ENCODE results near the gene DNAAF1.

The DNAAF1 gene

GRCh38 chr16:84175350-84176081 lies 30.4 kb downstream of the DNAAF1 start:
- H3K4me1 ChIP-seq (ENCODE audit: control insufficient read depth, insufficient read depth, low read length, poor library complexity, severe bottlenecking): no peaks in the 10 kb centered on the region
- H3K9me3 ChIP-seq (ENCODE audit: control insufficient read depth, low read length): no peaks in the 10 kb centered on the region
- no peak overlapping the region for H3K27ac ChIP-seq (ENCODE audit: insufficient read depth, low read length, poor library complexity, severe bottlenecking)
- H3K4me3 ChIP-seq (ENCODE audit: insufficient read depth, low read depth, low read length, poor library complexity, severe bottlenecking): no peak overlapping the region
- no peaks in the 10 kb centered on the region for H3K27me3 ChIP-seq (replicated peaks; ENCODE audit: control insufficient read depth, insufficient read depth, low read length, poor library complexity, severe bottlenecking)
- peaks cover 16% of the 10 kb centered on the region for H3K36me3 ChIP-seq (ENCODE audit: control insufficient read depth, insufficient read depth, low read length)
- peak in 2 of 3 donors; percentile 23 to 28 for DNase-seq

- no peak overlapping the region for H3K27ac ChIP-seq (ENCODE audit: insufficient read depth, low read length, poor library complexity, severe bottlenecking)
These were observed 31.3 kb downstream of the DNAAF1 start for GRCh38 chr16:84176192-84177053.

GRCh38 chr16:84177741-84178073 lies 32.6 kb downstream of the DNAAF1 start:
- DNase-seq: no peak
- peaks cover 37% of the 10 kb centered on the region for H3K36me3 ChIP-seq (ENCODE audit: control insufficient read depth, insufficient read depth, low read length)
- H3K27ac ChIP-seq (ENCODE audit: insufficient read depth, low read length, poor library complexity, severe bottlenecking): no peak overlapping the region
- H3K9me3 ChIP-seq (ENCODE audit: control insufficient read depth, low read length): no peaks in the 10 kb centered on the region
- H3K27me3 ChIP-seq (replicated peaks; ENCODE audit: control insufficient read depth, insufficient read depth, low read length, poor library complexity, severe bottlenecking): no peaks in the 10 kb centered on the region
- H3K4me1 ChIP-seq (ENCODE audit: control insufficient read depth, insufficient read depth, low read length, poor library complexity, severe bottlenecking): no peaks in the 10 kb centered on the region
- no peak overlapping the region for H3K4me3 ChIP-seq (ENCODE audit: insufficient read depth, low read depth, low read length, poor library complexity, severe bottlenecking)

More at GRCh38 chr16:84176192-84177053, 31.3 kb downstream of the DNAAF1 start:
- Histone ChIP-seq H3K4me1 (ENCODE audit: control insufficient read depth, insufficient read depth, low read length, poor library complexity, severe bottlenecking) (no peaks in the 10 kb centered on the region), H3K9me3 (ENCODE audit: control insufficient read depth, low read length) (no peaks in the 10 kb centered on the region), H3K27me3 (replicated peaks; ENCODE audit: control insufficient read depth, insufficient read depth, low read length, poor library complexity, severe bottlenecking) (no peaks in the 10 kb centered on the region), H3K4me3 (ENCODE audit: insufficient read depth, low read depth, low read length, poor library complexity, severe bottlenecking) (no peak overlapping the region), H3K36me3 (ENCODE audit: control insufficient read depth, insufficient read depth, low read length) (peaks cover 24% of the 10 kb centered on the region)
- no peak for DNase-seq

GRCh38 chr16:84178146-84178765 lies 33.1 kb downstream of the DNAAF1 start:
- Histone ChIP-seq H3K9me3 (ENCODE audit: control insufficient read depth, low read length) (no peaks in the 10 kb centered on the region), H3K4me1 (ENCODE audit: control insufficient read depth, insufficient read depth, low read length, poor library complexity, severe bottlenecking) (no peaks in the 10 kb centered on the region), H3K27me3 (replicated peaks; ENCODE audit: control insufficient read depth, insufficient read depth, low read length, poor library complexity, severe bottlenecking) (no peaks in the 10 kb centered on the region), H3K4me3 (ENCODE audit: insufficient read depth, low read depth, low read length, poor library complexity, severe bottlenecking) (no peak overlapping the region), H3K27ac (ENCODE audit: insufficient read depth, low read length, poor library complexity, severe bottlenecking) (no peak overlapping the region), H3K36me3 (ENCODE audit: control insufficient read depth, insufficient read depth, low read length) (peaks cover 42% of the 10 kb centered on the region)
- no peak for DNase-seq

- Histone ChIP-seq H3K36me3 (ENCODE audit: control insufficient read depth, insufficient read depth, low read length) (peaks cover 46% of the 10 kb centered on the region), H3K4me1 (ENCODE audit: control insufficient read depth, insufficient read depth, low read length, poor library complexity, severe bottlenecking) (no peaks in the 10 kb centered on the region), H3K27me3 (replicated peaks; ENCODE audit: control insufficient read depth, insufficient read depth, low read length, poor library complexity, severe bottlenecking) (no peaks in the 10 kb centered on the region), H3K27ac (ENCODE audit: insufficient read depth, low read length, poor library complexity, severe bottlenecking) (no peak overlapping the region), H3K9me3 (ENCODE audit: control insufficient read depth, low read length) (no peaks in the 10 kb centered on the region), H3K4me3 (ENCODE audit: insufficient read depth, low read depth, low read length, poor library complexity, severe bottlenecking) (no peak overlapping the region)
- no peak for DNase-seq
These were observed 33.9 kb downstream of the DNAAF1 start for GRCh38 chr16:84178892-84179611.

GRCh38 chr16:84179612-84180320 lies 34.7 kb downstream of the DNAAF1 start:
- DNase-seq: no peak
- H3K9me3 ChIP-seq (ENCODE audit: control insufficient read depth, low read length): no peaks in the 10 kb centered on the region
- peaks cover 46% of the 10 kb centered on the region for H3K36me3 ChIP-seq (ENCODE audit: control insufficient read depth, insufficient read depth, low read length)

GRCh38 chr16:84180519-84181140 lies 35.5 kb downstream of the DNAAF1 start:
- H3K27me3 ChIP-seq (replicated peaks; ENCODE audit: control insufficient read depth, insufficient read depth, low read length, poor library complexity, severe bottlenecking): no peaks in the 10 kb centered on the region
- H3K36me3 ChIP-seq (ENCODE audit: control insufficient read depth, insufficient read depth, low read length): peaks cover 46% of the 10 kb centered on the region
- H3K9me3 ChIP-seq (ENCODE audit: control insufficient read depth, low read length): no peaks in the 10 kb centered on the region
- H3K4me3 ChIP-seq (ENCODE audit: insufficient read depth, low read depth, low read length, poor library complexity, severe bottlenecking): no peak overlapping the region
- H3K4me1 ChIP-seq (ENCODE audit: control insufficient read depth, insufficient read depth, low read length, poor library complexity, severe bottlenecking): peaks cover under 1% of the 10 kb centered on the region
- no peak overlapping the region for H3K27ac ChIP-seq (ENCODE audit: insufficient read depth, low read length, poor library complexity, severe bottlenecking)
- DNase-seq: no peak

More at GRCh38 chr16:84179612-84180320, 34.7 kb downstream of the DNAAF1 start:
- no peak overlapping the region for H3K4me3 ChIP-seq (ENCODE audit: insufficient read depth, low read depth, low read length, poor library complexity, severe bottlenecking)
- no peaks in the 10 kb centered on the region for H3K4me1 ChIP-seq (ENCODE audit: control insufficient read depth, insufficient read depth, low read length, poor library complexity, severe bottlenecking)
- no peak overlapping the region for H3K27ac ChIP-seq (ENCODE audit: insufficient read depth, low read length, poor library complexity, severe bottlenecking)
- H3K27me3 ChIP-seq (replicated peaks; ENCODE audit: control insufficient read depth, insufficient read depth, low read length, poor library complexity, severe bottlenecking): no peaks in the 10 kb centered on the region

- peaks cover 7% of the 10 kb centered on the region for H3K4me1 ChIP-seq (ENCODE audit: control insufficient read depth, insufficient read depth, low read length, poor library complexity, severe bottlenecking)
- H3K27ac ChIP-seq (ENCODE audit: insufficient read depth, low read length, poor library complexity, severe bottlenecking): no peak overlapping the region
- H3K27me3 ChIP-seq (replicated peaks; ENCODE audit: control insufficient read depth, insufficient read depth, low read length, poor library complexity, severe bottlenecking): no peaks in the 10 kb centered on the region
- DNase-seq: no peak
- no peak overlapping the region for H3K4me3 ChIP-seq (ENCODE audit: insufficient read depth, low read depth, low read length, poor library complexity, severe bottlenecking)
- H3K9me3 ChIP-seq (ENCODE audit: control insufficient read depth, low read length): no peaks in the 10 kb centered on the region
- H3K36me3 ChIP-seq (ENCODE audit: control insufficient read depth, insufficient read depth, low read length): peaks cover 46% of the 10 kb centered on the region
These were observed 36.2 kb downstream of the DNAAF1 start for GRCh38 chr16:84181144-84181915.
